Osteoblast (primary cell): Measurements from ENCODE around the gene RECQL. TPM values are rescaled to one million over a fixed set of nuclear protein-coding genes. Genes with fewer than 3 reads are reported as not detected.

ENCODE experiments used
- DNase-seq: peaks from one replicate; pipeline ENCODE4 v3.0.0; 2011; ENCODE audit warnings: low spot score, mixed read lengths; ENCODE audit not compliant: insufficient read length; ENCODE audit errors: missing footprints
- H2AFZ ChIP-seq: 2 replicates; pipeline ENCODE4 v1.6.0; 2011; ENCODE audit warnings: mild to moderate bottlenecking, low read length
- H3K27ac ChIP-seq: 2 replicates; pipeline ENCODE4 v1.5.1; 2011; ENCODE audit warnings: mild to moderate bottlenecking, low read depth, low read length, moderate library complexity
- H3K27me3 ChIP-seq: 2 replicates; pipeline ENCODE4 v1.6.0; 2012; ENCODE audit warnings: mild to moderate bottlenecking, control low read depth, inconsistent platforms, low read length, moderate library complexity; ENCODE audit not compliant: insufficient read depth
- H3K36me3 ChIP-seq: 2 replicates; pipeline ENCODE4 v1.5.1; 2011; ENCODE audit warnings: mild to moderate bottlenecking, low read length, control low read depth, moderate library complexity; ENCODE audit not compliant: insufficient read depth
- H3K4me1 ChIP-seq: 2 replicates; pipeline ENCODE4 v1.5.1; 2011; ENCODE audit warnings: mild to moderate bottlenecking, low read length, control low read depth, moderate library complexity; ENCODE audit not compliant: insufficient read depth
- H3K4me2 ChIP-seq: 2 replicates; pipeline ENCODE4 v1.6.0; 2011; ENCODE audit warnings: mild to moderate bottlenecking, low read length; ENCODE audit not compliant: insufficient read depth
- H3K4me3 ChIP-seq: fragments of 200-600 bp; sonication (generic); 3 replicates; pipeline ENCODE4 v1.5.1; 2012; ENCODE audit warnings: mild to moderate bottlenecking, low read length, inconsistent platforms; ENCODE audit not compliant: insufficient read depth
- H3K79me2 ChIP-seq: 2 replicates; pipeline ENCODE4 v1.6.0; 2012; ENCODE audit warnings: mild to moderate bottlenecking, low read length, control low read depth, inconsistent platforms; ENCODE audit not compliant: insufficient read depth
- H3K9me3 ChIP-seq: 2 replicates; pipeline ENCODE4 v1.5.1; 2011; ENCODE audit warnings: low read depth, low read length, control low read depth
- H4K20me1 ChIP-seq: 2 replicates; pipeline ENCODE4 v1.6.0; 2012; ENCODE audit warnings: mild to moderate bottlenecking, low read length, control low read depth; ENCODE audit not compliant: insufficient read depth
- total RNA-seq: library from RNA; depleted of rRNA; stranded (reverse); fragments of >200 nt; gene quantifications from 2 replicates; pipeline ENCODE4 v1.2.3, GENCODE V29; 2012
- TF ChIP-seq, protein P1 (sequence below): IDR thresholded peaks from 2 replicates; pipeline ENCODE4 v1.5.1; 2011; ENCODE audit warnings: mild to moderate bottlenecking, low read depth, low read length, moderate library complexity; ENCODE audit errors: extremely low read depth

RECQL gene
- total RNA-seq, 1 donor: 83.6 TPM

DNA sequence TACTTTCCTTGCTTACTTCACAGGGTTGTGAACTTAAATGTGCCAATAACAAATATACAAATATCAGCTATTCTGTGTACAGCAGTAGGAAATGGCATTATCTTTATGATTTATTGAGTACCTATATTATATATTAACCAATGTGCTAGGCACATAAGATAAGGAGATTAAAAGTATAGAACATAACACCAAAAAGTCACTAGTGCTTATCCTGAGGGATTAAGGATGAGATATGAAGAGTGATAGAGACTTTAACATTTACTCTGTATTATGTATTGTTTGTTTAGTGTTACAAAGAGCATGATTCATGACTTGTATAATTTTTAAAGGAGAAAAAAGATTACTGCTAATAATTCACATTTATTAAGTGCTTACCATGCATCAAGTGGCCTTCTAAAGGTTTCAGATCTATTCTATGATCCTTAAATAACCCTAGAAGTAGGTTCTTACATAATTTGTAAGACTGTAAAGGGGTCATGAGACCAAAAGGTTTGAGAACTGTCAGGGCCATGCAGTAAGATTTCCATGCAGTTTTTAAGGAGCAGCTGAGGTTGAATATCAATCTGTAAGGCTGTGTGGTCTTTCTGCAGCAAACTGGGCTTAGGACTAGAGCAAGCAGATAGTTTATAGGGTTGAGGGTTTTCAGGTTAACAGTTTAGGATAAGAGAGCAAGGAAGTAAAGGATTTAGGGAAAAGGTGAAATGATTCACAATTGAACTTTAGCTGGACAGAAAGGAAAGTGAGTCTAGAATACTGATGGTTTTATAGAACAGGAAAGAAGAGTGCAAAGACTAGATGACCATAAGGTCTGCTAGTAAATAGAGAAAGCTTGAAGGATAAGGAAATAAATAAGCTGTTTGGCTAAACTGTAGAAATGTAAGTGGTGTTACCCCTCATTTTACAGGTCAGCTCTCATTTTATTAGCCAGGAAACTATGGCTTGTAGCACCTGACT, 57.0 kb downstream of the RECQL start:
- Histone ChIP-seq H3K4me2 (no peak overlapping the region), H4K20me1 (peaks cover 3% of the 10 kb centered on the region), H3K27ac (no peak overlapping the region), H3K4me1 (peaks cover 3% of the 10 kb centered on the region), H3K9me3 (no peaks in the 10 kb centered on the region), H3K79me2 (peaks cover 39% of the 10 kb centered on the region), H2AFZ (no peak overlapping the region), H3K4me3 (no peak overlapping the region), H3K36me3 (peaks cover 28% of the 10 kb centered on the region), H3K27me3 (no peaks in the 10 kb centered on the region)
- no peak for DNase-seq
- TF ChIP-seq, protein P1, sequence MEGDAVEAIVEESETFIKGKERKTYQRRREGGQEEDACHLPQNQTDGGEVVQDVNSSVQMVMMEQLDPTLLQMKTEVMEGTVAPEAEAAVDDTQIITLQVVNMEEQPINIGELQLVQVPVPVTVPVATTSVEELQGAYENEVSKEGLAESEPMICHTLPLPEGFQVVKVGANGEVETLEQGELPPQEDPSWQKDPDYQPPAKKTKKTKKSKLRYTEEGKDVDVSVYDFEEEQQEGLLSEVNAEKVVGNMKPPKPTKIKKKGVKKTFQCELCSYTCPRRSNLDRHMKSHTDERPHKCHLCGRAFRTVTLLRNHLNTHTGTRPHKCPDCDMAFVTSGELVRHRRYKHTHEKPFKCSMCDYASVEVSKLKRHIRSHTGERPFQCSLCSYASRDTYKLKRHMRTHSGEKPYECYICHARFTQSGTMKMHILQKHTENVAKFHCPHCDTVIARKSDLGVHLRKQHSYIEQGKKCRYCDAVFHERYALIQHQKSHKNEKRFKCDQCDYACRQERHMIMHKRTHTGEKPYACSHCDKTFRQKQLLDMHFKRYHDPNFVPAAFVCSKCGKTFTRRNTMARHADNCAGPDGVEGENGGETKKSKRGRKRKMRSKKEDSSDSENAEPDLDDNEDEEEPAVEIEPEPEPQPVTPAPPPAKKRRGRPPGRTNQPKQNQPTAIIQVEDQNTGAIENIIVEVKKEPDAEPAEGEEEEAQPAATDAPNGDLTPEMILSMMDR: no peak

DNA sequence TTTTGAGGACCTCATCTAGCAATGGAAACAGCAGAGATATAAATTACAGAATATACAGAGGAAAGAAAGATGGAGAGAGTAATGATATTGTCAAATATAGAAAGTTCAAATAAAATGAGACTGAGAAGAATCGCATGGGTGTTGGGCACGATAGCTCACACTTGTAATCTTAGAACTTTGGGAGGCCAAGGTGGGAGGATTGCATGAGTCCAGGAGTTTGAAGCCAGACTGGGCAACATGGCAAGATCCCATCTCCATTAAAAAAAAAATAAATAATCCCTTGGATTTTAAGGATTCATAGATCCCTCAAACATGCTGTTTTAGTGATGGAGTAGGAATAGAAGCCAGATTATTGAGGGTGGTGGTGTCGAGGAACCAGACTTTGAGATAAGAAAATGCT, 62.1 kb downstream of the RECQL start:
- Histone ChIP-seq H3K79me2 (peaks cover 49% of the 10 kb centered on the region), H3K27ac (no peak overlapping the region), H3K9me3 (no peaks in the 10 kb centered on the region), H2AFZ (no peak overlapping the region), H4K20me1 (peaks cover 3% of the 10 kb centered on the region), H3K4me3 (no peak overlapping the region), H3K27me3 (no peaks in the 10 kb centered on the region), H3K4me2 (no peak overlapping the region), H3K36me3 (peaks cover 7% of the 10 kb centered on the region), H3K4me1 (peaks cover 6% of the 10 kb centered on the region)
- TF ChIP-seq, protein P1: no peak
- DNase-seq: no peak

DNA sequence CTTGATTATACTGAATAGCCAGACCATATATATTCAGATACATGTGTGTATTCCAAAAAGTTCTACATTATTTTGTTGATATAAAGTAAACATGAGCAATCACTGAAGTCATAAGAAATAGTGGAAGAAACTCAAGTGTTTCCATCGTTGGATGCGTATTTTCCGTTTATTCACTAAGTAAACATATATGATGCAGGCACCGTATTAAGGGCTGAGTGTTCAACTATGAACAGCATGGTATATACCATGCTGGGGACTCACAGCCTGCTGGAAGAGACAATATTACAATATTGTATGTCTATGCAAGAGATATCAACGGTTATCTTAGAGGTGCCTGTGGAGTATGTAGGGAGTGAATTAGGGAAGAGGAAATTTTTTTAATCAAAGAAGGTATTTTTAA, 62.8 kb downstream of the RECQL start:
- H3K79me2 ChIP-seq: peaks cover 43% of the 10 kb centered on the region
- peak overlapping the region; percentile 68 for H3K4me2 ChIP-seq
- no peak for DNase-seq
- peaks cover 3% of the 10 kb centered on the region for H4K20me1 ChIP-seq
- H3K4me3 ChIP-seq: peak overlapping the region; percentile 84
- peaks cover 6% of the 10 kb centered on the region for H3K4me1 ChIP-seq
- TF ChIP-seq, protein P1: no peak
- H2AFZ ChIP-seq: no peak overlapping the region
- H3K27ac ChIP-seq: peak overlapping the region; percentile 75
- peaks cover 7% of the 10 kb centered on the region for H3K36me3 ChIP-seq
- no peaks in the 10 kb centered on the region for H3K9me3 ChIP-seq
- H3K27me3 ChIP-seq: peaks cover under 1% of the 10 kb centered on the region

- no peak overlapping the region for H3K27ac ChIP-seq
- peaks cover 6% of the 10 kb centered on the region for H3K4me1 ChIP-seq
- no peaks in the 10 kb centered on the region for H4K20me1 ChIP-seq
- H3K36me3 ChIP-seq: no peaks in the 10 kb centered on the region
- no peak for DNase-seq
- no peak overlapping the region for H2AFZ ChIP-seq
- peaks cover 15% of the 10 kb centered on the region for H3K79me2 ChIP-seq
- H3K9me3 ChIP-seq: no peaks in the 10 kb centered on the region
- no peak overlapping the region for H3K4me2 ChIP-seq
- TF ChIP-seq, protein P1: no peak
- no peak overlapping the region for H3K4me3 ChIP-seq
- H3K27me3 ChIP-seq: peaks cover 3% of the 10 kb centered on the region
Measured at GRCh38 chr12:21434699-21435098, 66.7 kb downstream of the RECQL start.
